Measurements from ENCODE around the gene ZC3H15.

ZC3H15 gene

GRCh38 chr2:186544255-186544675 lies 58.2 kb downstream of the ZC3H15 start:
- no peak for DNase-seq

- DNase-seq = no peak
Measured at GRCh38 chr2:186546846-186547245, 60.8 kb downstream of the ZC3H15 start.

GRCh38 chr2:186551323-186552050 lies 65.4 kb downstream of the ZC3H15 start:
- DNase-seq = no peak

DNA sequence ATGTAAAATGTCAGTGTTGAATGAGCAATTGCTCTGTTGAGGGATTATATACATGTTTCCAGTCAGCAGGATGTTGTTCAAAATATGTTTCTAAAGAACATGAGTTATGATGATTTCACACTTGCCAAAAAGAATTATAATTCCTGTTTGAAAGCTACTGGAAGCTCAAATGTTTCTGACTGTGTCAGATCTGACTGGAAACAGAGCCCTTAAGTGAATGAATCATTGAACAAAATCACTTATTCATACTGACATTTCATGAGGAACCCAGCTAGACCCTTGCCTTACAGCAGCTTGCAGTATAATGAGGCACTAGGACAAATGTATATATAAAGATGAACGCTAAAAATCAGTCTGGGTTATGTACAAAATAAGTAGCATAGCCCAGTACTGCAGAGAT lies 68.4 kb downstream of the ZC3H15 start:
- no peak for DNase-seq

DNA sequence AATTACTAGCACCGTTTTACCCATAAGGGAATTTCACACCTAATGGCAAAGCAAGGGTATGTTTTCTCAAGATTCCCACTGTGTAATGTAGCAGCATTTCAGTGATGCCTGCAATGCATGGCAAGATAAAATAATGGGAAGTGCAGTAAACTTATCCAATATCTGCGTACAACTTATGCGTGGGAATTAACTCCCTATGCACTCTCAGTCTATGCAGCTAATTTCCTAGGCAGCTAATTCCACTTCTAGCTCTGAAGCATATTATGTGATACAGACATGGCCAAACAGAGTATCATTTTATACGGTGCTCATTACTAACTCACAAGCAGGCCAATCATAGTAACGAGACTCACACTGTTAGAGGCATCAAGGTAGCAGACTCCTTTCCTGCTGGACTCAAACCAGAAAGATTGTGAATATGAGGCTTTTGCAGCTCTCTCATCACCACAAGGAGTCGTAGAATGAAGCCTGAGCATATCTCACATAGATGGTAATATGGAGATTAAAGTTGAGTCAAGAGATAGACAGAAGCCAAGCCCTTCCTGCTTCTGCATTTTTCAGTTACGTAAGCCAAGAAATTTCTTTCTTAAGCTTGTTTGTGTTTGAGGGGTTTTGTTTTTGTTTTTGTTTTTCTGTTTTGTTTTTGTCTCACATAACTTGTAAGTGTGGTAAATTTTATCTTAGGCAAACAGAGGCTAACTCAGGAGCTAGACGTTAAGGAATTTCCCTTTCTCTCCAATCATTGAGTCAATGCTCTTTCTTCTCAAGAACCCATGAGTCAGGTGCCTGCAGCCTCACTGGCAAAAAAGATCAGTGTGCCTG lies 69.0 kb downstream of the ZC3H15 start:
- DNase-seq = no peak

GRCh38 chr2:186558512-186559276 lies 72.6 kb downstream of the ZC3H15 start:
- DNase-seq = no peak

Measured in stimulated activated CD4-positive, alpha-beta T cell treated with anti-CD3 and anti-CD28 coated beads, Interleukin-4, amount 100 ng/mL, for 1 hour (primary cell).